ENCODE measurements around the gene MAZ.

DNA sequence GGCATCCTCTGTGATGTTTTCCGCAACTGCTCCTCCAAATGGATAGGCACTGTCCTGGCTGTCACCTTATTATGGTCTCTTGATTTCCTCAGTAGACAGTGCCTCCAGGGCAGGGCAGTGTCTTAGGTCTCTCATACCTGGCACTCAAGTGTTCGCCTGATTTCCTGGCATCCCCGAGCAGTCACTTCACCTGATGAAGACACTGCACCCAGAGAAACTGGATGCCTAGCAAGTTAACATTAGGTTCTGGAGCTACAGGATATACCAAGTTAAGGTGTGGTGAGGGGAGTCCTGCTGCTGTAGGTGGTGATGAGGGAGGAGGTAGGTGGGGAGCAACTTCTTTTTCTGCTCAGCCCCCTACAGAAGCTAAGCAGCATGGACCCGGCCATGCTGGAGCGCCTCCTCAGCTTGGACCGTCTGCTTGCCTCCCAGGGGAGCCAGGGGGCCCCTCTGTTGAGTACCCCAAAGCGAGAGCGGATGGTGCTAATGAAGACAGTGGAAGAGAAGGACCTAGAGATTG, 3.9 kb upstream of the MAZ start:
- TF ChIP-seq TAF1 (IDR thresholded peaks at IDR 0.05; ENCODE audit: borderline replicate concordance, low read depth, low read length) (no peak), POLR2A (IDR thresholded peaks at IDR 0.05; ENCODE audit: low read depth, low read length) (no peak; the same call in 1 of the 2 replicates)

Measured in GM12892 (cell line).